Measurements from ENCODE around the gene SOX15. TPM values are rescaled to one million over a fixed set of nuclear protein-coding genes. Genes with fewer than 3 reads are reported as not detected.

SOX15 gene
- total and polyA plus RNA-seq, 2 of the 4 experiments (the other 2 are of a cell fraction) = 0.18 to 0.62 TPM

GRCh38 chr17:7582396-7583252 is 7.3 kb downstream of the SOX15 start:
- DNase-seq (no peak), ATAC-seq (ENCODE audit: low read depth) (no peak)
- dilution Hi-C loops (cut with HindIII; ENCODE audit: low sequenced_read_pairs, unreplicated experiment) = no loop called here
- TF ChIP-seq MAZ (IDR thresholded peaks at IDR 0.05; ENCODE audit: borderline replicate concordance, low read depth, low read length) = no peak
- TF ChIP-seq CEBPB (IDR thresholded peaks at IDR 0.05; ENCODE audit: low read depth, low read length) = no peak
- TF ChIP-seq USF2 (IDR thresholded peaks at IDR 0.05; ENCODE audit: low read depth, low read length) = no peak
- H3K27me3 ChIP-seq (ENCODE audit: control insufficient read depth, insufficient read depth, low read length) = no peaks in the 10 kb centered on the region
- no TSS peak for BruUV-seq (replicated peaks)
- peak overlapping the region; percentile 87 for H2BK5ac ChIP-seq (ENCODE audit: low read depth, low read length, poor library complexity, severe bottlenecking)
- POLR2A ChIA-PET (ENCODE audit: unreplicated experiment) = interaction anchor here (0.6 to 1.0 kb wide), 3 partner anchors 14 to 97 kb away, joined by 3 read pairs; no protein-coding TSS in a partner anchor
- H3K4me3 ChIP-seq (ENCODE audit: insufficient read depth, low read depth, low read length) = no peak overlapping the region
- CTCF ChIA-PET = no interaction called here
- H3K4me2 ChIP-seq (ENCODE audit: low read depth, low read length) = peak overlapping the region; percentile 51
- in situ Hi-C loops (cut with MboI; ENCODE audit: low sequenced_read_pairs) = no loop called here
- H4K20me1 ChIP-seq (ENCODE audit: insufficient read depth, low read length) = peaks cover 27% of the 10 kb centered on the region
- peak overlapping the region; percentile 65; the same call in 1 of the 2 replicates for H2BK120ac ChIP-seq (ENCODE audit: low read depth, low read length)
- H3K4me1 ChIP-seq (ENCODE audit: control insufficient read depth, insufficient read depth, low read length) = peaks cover 35% of the 10 kb centered on the region
- H3K56ac ChIP-seq (ENCODE audit: extremely low read depth, insufficient read depth, low read length) = no peak overlapping the region
- peak overlapping the region; percentile 63 to 95 for H4K8ac ChIP-seq (ENCODE audit: low read depth in 2 of 2, low read length in 2 of 2)
- H3K23ac ChIP-seq (ENCODE audit: low read depth, low read length) = 0 out of 2 replicates have a peak overlapping the region, but pooled peaks have one; percentile 27
- H3K4ac ChIP-seq (ENCODE audit: low read depth, low read length) = peak overlapping the region; percentile 95
- peak overlapping the region; percentile 92 for H2AK5ac ChIP-seq (ENCODE audit: low read depth, low read length)
- no peak overlapping the region for H3K9ac ChIP-seq (ENCODE audit: low read depth, low read length)
- peaks cover 24% of the 10 kb centered on the region for H3K36me3 ChIP-seq (ENCODE audit: control insufficient read depth, insufficient read depth, low read length)
- 92% methylated on average over 15 of the region's 36 CpGs; no CpG with 5 or more reads in 1 of the 2 experiments for WGBS, 2 experiments (ENCODE audit: extremely low coverage in 2 of 2, insufficient read length in 1 of 2)
- peak overlapping the region; percentile 10 for H3K18ac ChIP-seq (ENCODE audit: low read depth, low read length)
- H2BK20ac ChIP-seq (ENCODE audit: low read depth, low read length) = no peak overlapping the region
- peaks cover 20 to 79% of the 10 kb centered on the region in 2 experiments for H3K79me1 ChIP-seq (ENCODE audit: low read depth in 1 of 2, low read length in 2 of 2)
- H2AFZ ChIP-seq (replicated peaks; ENCODE audit: low read length, poor library complexity) = peak overlapping the region; percentile 99
- H2AK9ac ChIP-seq (replicated peaks; ENCODE audit: low read depth, low read length, poor library complexity) = peak overlapping the region; percentile 100
- H4K5ac ChIP-seq (ENCODE audit: low read depth, low read length) = peak overlapping the region; percentile 95
- peak overlapping the region; percentile 93 for H3K27ac ChIP-seq (ENCODE audit: insufficient read depth, low read length)
- H4K91ac ChIP-seq (ENCODE audit: insufficient read depth, low read depth, low read length) = peak overlapping the region; percentile 97
- no peaks in the 10 kb centered on the region for H3K9me3 ChIP-seq (ENCODE audit: control insufficient read depth, insufficient read depth, low read length)
- H2BK15ac ChIP-seq (ENCODE audit: low read depth, low read length) = no peak overlapping the region
- peaks cover 30% of the 10 kb centered on the region for H3K9me1 ChIP-seq (ENCODE audit: insufficient read depth, low read length)
- intact Hi-C loops (cut with micrococcal nuclease) = no loop called here
- peak overlapping the region; percentile 58 for H3K14ac ChIP-seq (replicated peaks; ENCODE audit: low read depth, low read length)
